ENCODE results near the gene STK24.

Gene STK24

DNA sequence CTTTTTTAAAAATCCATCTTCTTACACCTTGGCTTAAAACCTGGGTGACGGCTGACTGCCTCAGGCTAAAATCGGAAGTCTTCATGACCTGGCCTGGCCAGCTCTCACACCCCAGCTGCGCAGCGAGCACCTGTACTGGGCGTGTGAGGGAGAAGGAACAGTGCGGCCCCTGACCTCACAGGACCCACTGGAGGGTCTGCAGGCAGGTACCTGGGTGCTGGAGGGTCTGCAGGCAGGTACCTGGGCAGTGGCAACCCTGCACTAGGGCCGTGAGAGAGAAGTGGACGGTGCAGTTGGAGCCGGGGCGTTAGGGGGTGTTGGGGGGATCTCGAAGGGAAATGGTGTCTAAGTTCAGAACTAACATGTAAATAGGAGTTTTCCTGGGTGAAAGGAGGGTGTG is 144.3 kb downstream of the STK24 start:
- no peaks in the 10 kb centered on the region for H3K9me2 ChIP-seq (replicated peaks; ENCODE audit: insufficient read depth, low read length)
- no peak overlapping the region for H3K9ac ChIP-seq (ENCODE audit: low read length)
- TF ChIP-seq EZH2phosphoT487 (conservative IDR thresholded peaks at IDR 0.05; ENCODE audit: low read length): no peak
- TF ChIP-seq, protein P1, sequence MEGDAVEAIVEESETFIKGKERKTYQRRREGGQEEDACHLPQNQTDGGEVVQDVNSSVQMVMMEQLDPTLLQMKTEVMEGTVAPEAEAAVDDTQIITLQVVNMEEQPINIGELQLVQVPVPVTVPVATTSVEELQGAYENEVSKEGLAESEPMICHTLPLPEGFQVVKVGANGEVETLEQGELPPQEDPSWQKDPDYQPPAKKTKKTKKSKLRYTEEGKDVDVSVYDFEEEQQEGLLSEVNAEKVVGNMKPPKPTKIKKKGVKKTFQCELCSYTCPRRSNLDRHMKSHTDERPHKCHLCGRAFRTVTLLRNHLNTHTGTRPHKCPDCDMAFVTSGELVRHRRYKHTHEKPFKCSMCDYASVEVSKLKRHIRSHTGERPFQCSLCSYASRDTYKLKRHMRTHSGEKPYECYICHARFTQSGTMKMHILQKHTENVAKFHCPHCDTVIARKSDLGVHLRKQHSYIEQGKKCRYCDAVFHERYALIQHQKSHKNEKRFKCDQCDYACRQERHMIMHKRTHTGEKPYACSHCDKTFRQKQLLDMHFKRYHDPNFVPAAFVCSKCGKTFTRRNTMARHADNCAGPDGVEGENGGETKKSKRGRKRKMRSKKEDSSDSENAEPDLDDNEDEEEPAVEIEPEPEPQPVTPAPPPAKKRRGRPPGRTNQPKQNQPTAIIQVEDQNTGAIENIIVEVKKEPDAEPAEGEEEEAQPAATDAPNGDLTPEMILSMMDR (IDR thresholded peaks at IDR 0.05; ENCODE audit: insufficient read depth, low read length, poor library complexity, severe bottlenecking): no peak
- no peak overlapping the region for H3K4me2 ChIP-seq (ENCODE audit: low read depth, low read length, poor library complexity, severe bottlenecking)
- H3K4me3 ChIP-seq (ENCODE audit: insufficient read depth, low read length, poor library complexity, severe bottlenecking): no peak overlapping the region
- no peaks in the 10 kb centered on the region for H3K36me3 ChIP-seq (ENCODE audit: low read length)
- no peaks in the 10 kb centered on the region for H3F3A ChIP-seq (ENCODE audit: insufficient read depth)
- H3K27me3 ChIP-seq (ENCODE audit: low read length): no peaks in the 10 kb centered on the region
- H3K27ac ChIP-seq (ENCODE audit: low read depth, low read length): no peak overlapping the region
- no peak overlapping the region for H2AFZ ChIP-seq (ENCODE audit: low read depth, low read length, severe bottlenecking)
- H4K20me1 ChIP-seq (ENCODE audit: low read depth, low read length): no peaks in the 10 kb centered on the region
- no peaks in the 10 kb centered on the region for H3K79me2 ChIP-seq (ENCODE audit: insufficient read depth, low read length)
- H3K9me3 ChIP-seq (ENCODE audit: insufficient read depth, low read length): no peaks in the 10 kb centered on the region

DNA sequence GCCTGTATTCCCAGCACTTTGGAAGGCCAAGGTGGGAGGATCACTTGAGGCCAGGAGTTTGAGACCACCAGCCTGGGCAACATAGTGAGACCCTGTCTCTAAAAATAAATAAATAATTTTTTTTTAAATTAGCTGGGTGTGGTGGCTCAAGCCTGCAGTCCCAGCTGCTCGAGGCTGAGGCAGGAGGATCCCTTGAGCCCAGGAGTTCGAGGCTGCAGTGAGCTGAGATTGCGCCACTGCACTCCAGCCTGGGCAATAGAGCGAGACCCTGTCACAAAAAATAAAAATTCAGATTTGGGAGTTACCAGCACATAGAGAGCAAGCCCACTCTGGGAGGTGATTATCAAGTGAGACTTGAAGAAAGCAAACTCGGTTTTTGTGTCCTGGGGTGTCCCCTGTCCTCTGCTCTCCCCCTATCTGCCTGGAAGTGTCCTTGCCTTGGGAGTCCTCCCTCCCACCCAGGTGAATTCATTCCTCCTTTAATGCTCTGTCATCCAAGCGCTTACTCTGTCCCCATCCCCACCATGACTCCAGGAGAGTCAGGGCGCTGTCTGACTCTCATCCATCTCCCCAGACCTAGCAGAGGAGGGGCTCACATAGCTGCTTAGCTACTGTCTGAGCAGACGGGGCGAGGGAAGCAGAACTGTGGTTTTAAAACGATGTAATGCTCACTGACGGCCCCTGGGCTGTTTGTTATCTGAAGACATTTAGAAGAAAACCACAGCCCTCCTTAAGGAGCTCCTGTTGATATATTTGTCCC is 146.8 kb downstream of the STK24 start:
- Histone ChIP-seq H3K36me3 (ENCODE audit: low read length) (no peaks in the 10 kb centered on the region), H3K9ac (ENCODE audit: low read length) (no peak overlapping the region), H3K4me3 (ENCODE audit: insufficient read depth, low read length, poor library complexity, severe bottlenecking) (no peak overlapping the region), H3K9me2 (replicated peaks; ENCODE audit: insufficient read depth, low read length) (no peaks in the 10 kb centered on the region), H4K20me1 (ENCODE audit: low read depth, low read length) (no peaks in the 10 kb centered on the region), H3K79me2 (ENCODE audit: insufficient read depth, low read length) (no peaks in the 10 kb centered on the region), H3K4me2 (ENCODE audit: low read depth, low read length, poor library complexity, severe bottlenecking) (no peak overlapping the region), H3F3A (ENCODE audit: insufficient read depth) (no peaks in the 10 kb centered on the region), H2AFZ (ENCODE audit: low read depth, low read length, severe bottlenecking) (no peak overlapping the region), H3K27ac (ENCODE audit: low read depth, low read length) (no peak overlapping the region), H3K27me3 (ENCODE audit: low read length) (no peaks in the 10 kb centered on the region), H3K9me3 (ENCODE audit: insufficient read depth, low read length) (no peaks in the 10 kb centered on the region)
- no peak for TF ChIP-seq EZH2phosphoT487 (conservative IDR thresholded peaks at IDR 0.05; ENCODE audit: low read length)
- TF ChIP-seq, protein P1 (IDR thresholded peaks at IDR 0.05; ENCODE audit: insufficient read depth, low read length, poor library complexity, severe bottlenecking): no peak

DNA sequence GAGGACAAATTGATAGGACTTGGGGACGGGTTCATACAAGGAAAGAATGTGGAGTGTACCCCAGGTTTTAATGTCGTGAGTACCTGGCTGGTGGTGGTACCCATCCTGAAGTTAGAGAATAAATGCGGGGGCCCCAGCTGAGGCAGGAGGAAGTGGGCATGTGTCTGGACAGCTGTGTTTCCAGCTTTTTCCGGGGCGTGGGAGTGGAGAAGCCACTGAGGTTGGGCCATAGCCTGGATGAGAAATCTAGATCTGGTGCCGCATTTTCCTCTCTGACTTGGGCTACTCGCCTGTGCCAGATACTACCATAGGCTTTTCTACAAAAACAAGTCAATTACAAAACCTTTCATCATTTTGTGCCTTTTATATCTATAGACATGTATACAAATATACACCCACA is 147.4 kb downstream of the STK24 start:
- Histone ChIP-seq H3K27ac (ENCODE audit: low read depth, low read length) (no peak overlapping the region), H3K79me2 (ENCODE audit: insufficient read depth, low read length) (no peaks in the 10 kb centered on the region), H3F3A (ENCODE audit: insufficient read depth) (no peaks in the 10 kb centered on the region), H3K27me3 (ENCODE audit: low read length) (no peaks in the 10 kb centered on the region), H3K9me3 (ENCODE audit: insufficient read depth, low read length) (no peaks in the 10 kb centered on the region), H3K9ac (ENCODE audit: low read length) (no peak overlapping the region), H3K4me3 (ENCODE audit: insufficient read depth, low read length, poor library complexity, severe bottlenecking) (no peak overlapping the region), H3K4me2 (ENCODE audit: low read depth, low read length, poor library complexity, severe bottlenecking) (no peak overlapping the region), H4K20me1 (ENCODE audit: low read depth, low read length) (no peaks in the 10 kb centered on the region), H3K36me3 (ENCODE audit: low read length) (no peaks in the 10 kb centered on the region), H2AFZ (ENCODE audit: low read depth, low read length, severe bottlenecking) (no peak overlapping the region), H3K9me2 (replicated peaks; ENCODE audit: insufficient read depth, low read length) (no peaks in the 10 kb centered on the region)
- TF ChIP-seq EZH2phosphoT487 (conservative IDR thresholded peaks at IDR 0.05; ENCODE audit: low read length): no peak
- TF ChIP-seq, protein P1 (IDR thresholded peaks at IDR 0.05; ENCODE audit: insufficient read depth, low read length, poor library complexity, severe bottlenecking): no peak

Data from SU-DHL-6 (cell line).